Measurements from ENCODE around the gene GCFC2.
"Not testable (repeated sequence)": the region's sequence is repeated elsewhere in the genome, so short reads cannot be mapped to it uniquely, and the experiment has no call there.

GRCh38 chr2:75683430-75683829 lies 27.3 kb downstream of the GCFC2 start:
- TF ChIP-seq, protein P1, sequence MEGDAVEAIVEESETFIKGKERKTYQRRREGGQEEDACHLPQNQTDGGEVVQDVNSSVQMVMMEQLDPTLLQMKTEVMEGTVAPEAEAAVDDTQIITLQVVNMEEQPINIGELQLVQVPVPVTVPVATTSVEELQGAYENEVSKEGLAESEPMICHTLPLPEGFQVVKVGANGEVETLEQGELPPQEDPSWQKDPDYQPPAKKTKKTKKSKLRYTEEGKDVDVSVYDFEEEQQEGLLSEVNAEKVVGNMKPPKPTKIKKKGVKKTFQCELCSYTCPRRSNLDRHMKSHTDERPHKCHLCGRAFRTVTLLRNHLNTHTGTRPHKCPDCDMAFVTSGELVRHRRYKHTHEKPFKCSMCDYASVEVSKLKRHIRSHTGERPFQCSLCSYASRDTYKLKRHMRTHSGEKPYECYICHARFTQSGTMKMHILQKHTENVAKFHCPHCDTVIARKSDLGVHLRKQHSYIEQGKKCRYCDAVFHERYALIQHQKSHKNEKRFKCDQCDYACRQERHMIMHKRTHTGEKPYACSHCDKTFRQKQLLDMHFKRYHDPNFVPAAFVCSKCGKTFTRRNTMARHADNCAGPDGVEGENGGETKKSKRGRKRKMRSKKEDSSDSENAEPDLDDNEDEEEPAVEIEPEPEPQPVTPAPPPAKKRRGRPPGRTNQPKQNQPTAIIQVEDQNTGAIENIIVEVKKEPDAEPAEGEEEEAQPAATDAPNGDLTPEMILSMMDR (IDR thresholded peaks at IDR 0.05): not testable (repeated sequence)
- TF ChIP-seq POLR2A (IDR thresholded peaks at IDR 0.05): not testable (repeated sequence)

Data from suprapubic skin (tissue), 3 donors.